ENCODE measurements around the gene ABTB1.

The ABTB1 gene

GRCh38 chr3:127676921-127677351 lies 4.2 kb downstream of the ABTB1 start:
- no peak for TF ChIP-seq POLR2A (IDR thresholded peaks at IDR 0.05; ENCODE audit: extremely low read depth, insufficient read length)
- no peak for TF ChIP-seq MYC (IDR thresholded peaks at IDR 0.05; ENCODE audit: low read depth, low read length)
- no peak for DNase-seq (ENCODE audit: low read depth)
- no peak overlapping the region for H3K4me3 ChIP-seq (ENCODE audit: low read depth, low read length)

GRCh38 chr3:127677541-127678314 lies 5.0 kb downstream of the ABTB1 start:
- TF ChIP-seq POLR2A (IDR thresholded peaks at IDR 0.05; ENCODE audit: extremely low read depth, insufficient read length), result no peak
- TF ChIP-seq MAX (IDR thresholded peaks at IDR 0.05; ENCODE audit: low read depth, low read length), result no peak
- no peak for TF ChIP-seq CTCF (IDR thresholded peaks at IDR 0.05; ENCODE audit: low read depth, low read length)
- no peak for TF ChIP-seq MYC (IDR thresholded peaks at IDR 0.05; ENCODE audit: low read depth, low read length)
- no peak for DNase-seq (ENCODE audit: low read depth)
- H3K4me3 ChIP-seq (ENCODE audit: low read depth, low read length), result no peak overlapping the region

GRCh38 chr3:127678315-127678599 lies 5.5 kb downstream of the ABTB1 start:
- no peak for DNase-seq (ENCODE audit: low read depth)
- no peak overlapping the region for H3K4me3 ChIP-seq (ENCODE audit: low read depth, low read length)
- TF ChIP-seq MAX (IDR thresholded peaks at IDR 0.05; ENCODE audit: low read depth, low read length), result no peak
- no peak for TF ChIP-seq POLR2A (IDR thresholded peaks at IDR 0.05; ENCODE audit: extremely low read depth, insufficient read length)
- no peak for TF ChIP-seq CTCF (IDR thresholded peaks at IDR 0.05; ENCODE audit: low read depth, low read length)
- TF ChIP-seq MYC (IDR thresholded peaks at IDR 0.05; ENCODE audit: low read depth, low read length), result no peak

GRCh38 chr3:127678611-127679533 lies 6.1 kb downstream of the ABTB1 start:
- no peak overlapping the region for H3K4me3 ChIP-seq (ENCODE audit: low read depth, low read length)
- peak; percentile 87 for DNase-seq (ENCODE audit: low read depth)
- peak; percentile 47; the same call in 1 of the 2 replicates for TF ChIP-seq MAX (IDR thresholded peaks at IDR 0.05; ENCODE audit: low read depth, low read length)
- no peak for TF ChIP-seq CTCF (IDR thresholded peaks at IDR 0.05; ENCODE audit: low read depth, low read length)

- no peak overlapping the region for H3K4me3 ChIP-seq (ENCODE audit: low read depth, low read length)
- TF ChIP-seq MAX (IDR thresholded peaks at IDR 0.05; ENCODE audit: low read depth, low read length) (no peak), CTCF (IDR thresholded peaks at IDR 0.05; ENCODE audit: low read depth, low read length) (no peak), POLR2A (IDR thresholded peaks at IDR 0.05; ENCODE audit: extremely low read depth, insufficient read length) (no peak), MYC (IDR thresholded peaks at IDR 0.05; ENCODE audit: low read depth, low read length) (no peak)
- no peak for DNase-seq (ENCODE audit: low read depth)
These were observed 6.9 kb downstream of the ABTB1 start for GRCh38 chr3:127679534-127680145.

GRCh38 chr3:127680146-127680661 lies 7.5 kb downstream of the ABTB1 start:
- DNase-seq (ENCODE audit: low read depth), result no peak
- TF ChIP-seq MAX (IDR thresholded peaks at IDR 0.05; ENCODE audit: low read depth, low read length) (no peak), MYC (IDR thresholded peaks at IDR 0.05; ENCODE audit: low read depth, low read length) (no peak), CTCF (IDR thresholded peaks at IDR 0.05; ENCODE audit: low read depth, low read length) (no peak), POLR2A (IDR thresholded peaks at IDR 0.05; ENCODE audit: extremely low read depth, insufficient read length) (no peak)
- H3K4me3 ChIP-seq (ENCODE audit: low read depth, low read length), result no peak overlapping the region
